Measurements from ENCODE around the gene SBF2.

Gene SBF2

GRCh38 chr11:10331548-10332289 is 37.7 kb upstream of the SBF2 start:
- H3K4me2 ChIP-seq (ENCODE audit: insufficient read depth, low read length), result no peak overlapping the region
- no peak overlapping the region for H2AFZ ChIP-seq (ENCODE audit: low read depth, low read length)
- no peaks in the 10 kb centered on the region for H3K4me1 ChIP-seq (ENCODE audit: insufficient read depth, low read length)
- no peaks in the 10 kb centered on the region for H3K9me3 ChIP-seq (ENCODE audit: insufficient read depth, low read length, severe bottlenecking)
- H3K9ac ChIP-seq (ENCODE audit: low read depth, low read length), result no peak overlapping the region
- H4K20me1 ChIP-seq (ENCODE audit: insufficient read depth, low read length), result no peaks in the 10 kb centered on the region
- H3K79me2 ChIP-seq (ENCODE audit: insufficient read depth, low read length), result no peaks in the 10 kb centered on the region
- H3K4me3 ChIP-seq (ENCODE audit: low read depth in 1 of 2, low read length in 2 of 2), result no peak overlapping the region
- DNase-seq (no peak), ATAC-seq (ENCODE audit: insufficient read depth, low read depth) (no peak)
- H3K27ac ChIP-seq (ENCODE audit: low read length), result no peak overlapping the region
- peaks cover 9% of the 10 kb centered on the region for H3K27me3 ChIP-seq (ENCODE audit: insufficient read depth, low read length, poor library complexity)
- no peaks in the 10 kb centered on the region for H3K36me3 ChIP-seq (ENCODE audit: insufficient read depth, low read length)
- TF ChIP-seq EZH2 (IDR thresholded peaks at IDR 0.05; ENCODE audit: borderline replicate concordance, low read depth, low read length, severe bottlenecking) (no peak), CTCF (IDR thresholded peaks at IDR 0.05; ENCODE audit: borderline replicate concordance, extremely low read depth, low read length, poor library complexity, severe bottlenecking) (no peak)

- no peaks in the 10 kb centered on the region for H3K79me2 ChIP-seq (ENCODE audit: insufficient read depth, low read length)
- no peaks in the 10 kb centered on the region for H3K9me3 ChIP-seq (ENCODE audit: insufficient read depth, low read length, severe bottlenecking)
- H3K27ac ChIP-seq (ENCODE audit: low read length), result no peak overlapping the region
- DNase-seq, result no peak
- no peak for ATAC-seq (ENCODE audit: insufficient read depth, low read depth)
- H3K4me3 ChIP-seq (ENCODE audit: low read depth in 1 of 2, low read length in 2 of 2), result no peak overlapping the region
- TF ChIP-seq CTCF (IDR thresholded peaks at IDR 0.05; ENCODE audit: borderline replicate concordance, extremely low read depth, low read length, poor library complexity, severe bottlenecking), result no peak
- TF ChIP-seq EZH2 (IDR thresholded peaks at IDR 0.05; ENCODE audit: borderline replicate concordance, low read depth, low read length, severe bottlenecking), result no peak
- no peaks in the 10 kb centered on the region for H3K36me3 ChIP-seq (ENCODE audit: insufficient read depth, low read length)
- peaks cover 22% of the 10 kb centered on the region for H3K27me3 ChIP-seq (ENCODE audit: insufficient read depth, low read length, poor library complexity)
- no peaks in the 10 kb centered on the region for H4K20me1 ChIP-seq (ENCODE audit: insufficient read depth, low read length)
- no peak overlapping the region for H3K9ac ChIP-seq (ENCODE audit: low read depth, low read length)
- H3K4me2 ChIP-seq (ENCODE audit: insufficient read depth, low read length), result no peak overlapping the region
- H2AFZ ChIP-seq (ENCODE audit: low read depth, low read length), result no peak overlapping the region
- H3K4me1 ChIP-seq (ENCODE audit: insufficient read depth, low read length), result no peaks in the 10 kb centered on the region
Measured at GRCh38 chr11:10329935-10330334, 35.9 kb upstream of the SBF2 start.

GRCh38 chr11:10329356-10329755 is 35.3 kb upstream of the SBF2 start:
- H3K9me3 ChIP-seq (ENCODE audit: insufficient read depth, low read length, severe bottlenecking), result no peaks in the 10 kb centered on the region
- H3K79me2 ChIP-seq (ENCODE audit: insufficient read depth, low read length), result no peaks in the 10 kb centered on the region
- no peaks in the 10 kb centered on the region for H4K20me1 ChIP-seq (ENCODE audit: insufficient read depth, low read length)
- H3K27ac ChIP-seq (ENCODE audit: low read length), result no peak overlapping the region
- H3K27me3 ChIP-seq (ENCODE audit: insufficient read depth, low read length, poor library complexity), result peaks cover 26% of the 10 kb centered on the region
- H3K9ac ChIP-seq (ENCODE audit: low read depth, low read length), result no peak overlapping the region
- no peaks in the 10 kb centered on the region for H3K4me1 ChIP-seq (ENCODE audit: insufficient read depth, low read length)
- H2AFZ ChIP-seq (ENCODE audit: low read depth, low read length), result no peak overlapping the region
- no peak for DNase-seq
- H3K4me3 ChIP-seq (ENCODE audit: low read depth in 1 of 2, low read length in 2 of 2), result no peak overlapping the region
- no peak for ATAC-seq (ENCODE audit: insufficient read depth, low read depth)
- no peak overlapping the region for H3K4me2 ChIP-seq (ENCODE audit: insufficient read depth, low read length)
- H3K36me3 ChIP-seq (ENCODE audit: insufficient read depth, low read length), result no peaks in the 10 kb centered on the region
- TF ChIP-seq EZH2 (IDR thresholded peaks at IDR 0.05; ENCODE audit: borderline replicate concordance, low read depth, low read length, severe bottlenecking) (no peak), CTCF (IDR thresholded peaks at IDR 0.05; ENCODE audit: borderline replicate concordance, extremely low read depth, low read length, poor library complexity, severe bottlenecking) (no peak)
